Testis (tissue), 3 donors: ENCODE results near the gene PLEKHG5. TPM values are rescaled to one million over a fixed set of nuclear protein-coding genes. Genes with fewer than 3 reads are reported as not detected.

ENCODE experiments used
- DNase-seq: peaks from one replicate; pipeline ENCODE4 v3.0.0-alpha.2; 2019
- H3K27ac ChIP-seq, 2 donors: fragments of 200-600 bp; sonication (generic); one replicate each; pipeline ENCODE4 v1.5.1; 2019
- H3K27me3 ChIP-seq: fragments of 200-600 bp; sonication (generic); one replicate; pipeline ENCODE4 v1.5.1; 2019
- H3K36me3 ChIP-seq: fragments of 200-600 bp; sonication (generic); one replicate; pipeline ENCODE4 v1.5.1; 2017; ENCODE audit warnings: low read depth; ENCODE audit errors: missing control alignments
- H3K4me1 ChIP-seq: fragments of 200-600 bp; sonication (generic); one replicate; pipeline ENCODE4 v1.5.1; 2019
- H3K4me3 ChIP-seq, 2 donors: fragments of 200-600 bp; sonication (generic); one replicate each; pipeline ENCODE4 v1.5.1; 2017 to 2019
- H3K9me3 ChIP-seq: fragments of 200-600 bp; sonication (generic); one replicate; pipeline ENCODE4 v1.5.1; 2017
- POLR2A ChIP-seq: fragments of 450-650 bp; IDR thresholded peaks from one replicate; pipeline ENCODE4 v1.6.1; 2017; ENCODE audit warnings: antibody characterized with exemption, mild to moderate bottlenecking, moderate library complexity
- WGBS, 2 donors: methylation state at CpG; one replicate each; pipeline ENCODE4 v1.1.5; 2018; 5-methylcytosine and 5-hydroxymethylcytosine counted together
- intact Hi-C: fragments of 100-400 bp; cut with DNase I; formaldehyde crosslinking; loops from one replicate; pipeline ENCODE4 v1.15.1; 2023; ENCODE audit warnings: low total_unique reads
- polyA plus RNA-seq: library from polyadenylated mRNA; stranded (reverse); fragments of 350-450 nt; fragmentation: Illumina TruSeq; extraction: RNeasy Lipid Tissue Mini Kit (QIAGEN cat#74804); gene quantifications from one replicate; pipeline ENCODE4 v1.2.3, GENCODE V29; 2014; ENCODE audit warnings: low read depth, low replicate concordance; ENCODE audit not compliant: insufficient read depth
- total RNA-seq, 2 donors: library from RNA; depleted of rRNA; stranded (reverse); fragments of >200 nt; gene quantifications; one replicate each; pipeline ENCODE4 v1.2.3, GENCODE V29; 2016
- TF ChIP-seq, protein P1 (sequence below), 3 experiments: fragments of 450-650 bp in 2 of 3; fragments of 200-600 bp in 1 of 3; sonication (generic) in 1 of 3; IDR thresholded peaks; one replicate each; pipeline ENCODE4 v1.5.1; 2016 to 2019; ENCODE audit warnings: antibody characterized with exemption in 3 of 3, mild to moderate bottlenecking in 2 of 3, moderate library complexity in 1 of 3

The PLEKHG5 gene
- total and polyA plus RNA-seq, 3 donors from 2014 or later = 8.1 to 16.4 (median 13.7) TPM

GRCh38 chr1:6464514-6464836 is 27.0 kb downstream of the PLEKHG5 start:
- H3K27me3 ChIP-seq = no peaks in the 10 kb centered on the region
- no peak for TF ChIP-seq POLR2A
- TF ChIP-seq, protein P1, sequence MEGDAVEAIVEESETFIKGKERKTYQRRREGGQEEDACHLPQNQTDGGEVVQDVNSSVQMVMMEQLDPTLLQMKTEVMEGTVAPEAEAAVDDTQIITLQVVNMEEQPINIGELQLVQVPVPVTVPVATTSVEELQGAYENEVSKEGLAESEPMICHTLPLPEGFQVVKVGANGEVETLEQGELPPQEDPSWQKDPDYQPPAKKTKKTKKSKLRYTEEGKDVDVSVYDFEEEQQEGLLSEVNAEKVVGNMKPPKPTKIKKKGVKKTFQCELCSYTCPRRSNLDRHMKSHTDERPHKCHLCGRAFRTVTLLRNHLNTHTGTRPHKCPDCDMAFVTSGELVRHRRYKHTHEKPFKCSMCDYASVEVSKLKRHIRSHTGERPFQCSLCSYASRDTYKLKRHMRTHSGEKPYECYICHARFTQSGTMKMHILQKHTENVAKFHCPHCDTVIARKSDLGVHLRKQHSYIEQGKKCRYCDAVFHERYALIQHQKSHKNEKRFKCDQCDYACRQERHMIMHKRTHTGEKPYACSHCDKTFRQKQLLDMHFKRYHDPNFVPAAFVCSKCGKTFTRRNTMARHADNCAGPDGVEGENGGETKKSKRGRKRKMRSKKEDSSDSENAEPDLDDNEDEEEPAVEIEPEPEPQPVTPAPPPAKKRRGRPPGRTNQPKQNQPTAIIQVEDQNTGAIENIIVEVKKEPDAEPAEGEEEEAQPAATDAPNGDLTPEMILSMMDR (IDR thresholded peaks at IDR 0.05) = no peak
- no peaks in the 10 kb centered on the region for H3K9me3 ChIP-seq
- H3K27ac ChIP-seq = no peak overlapping the region
- no peak for DNase-seq
- no peaks in the 10 kb centered on the region for H3K36me3 ChIP-seq
- H3K4me1 ChIP-seq = no peaks in the 10 kb centered on the region
- H3K4me3 ChIP-seq = no peak overlapping the region
- intact Hi-C loops = no loop called here
- 95 to 96% methylated on average over 4 to 7 of the region's 7 CpGs for WGBS, 2 donors

GRCh38 chr1:6463120-6463412 is 28.4 kb downstream of the PLEKHG5 start:
- intact Hi-C loops = no loop called here
- Histone ChIP-seq H3K27me3 (no peaks in the 10 kb centered on the region), H3K4me3 (no peak overlapping the region), H3K4me1 (no peaks in the 10 kb centered on the region), H3K27ac (no peak overlapping the region), H3K9me3 (no peaks in the 10 kb centered on the region), H3K36me3 (no peaks in the 10 kb centered on the region)
- DNase-seq = no peak
- TF ChIP-seq, protein P1 (IDR thresholded peaks at IDR 0.05) = no peak
- no peak for TF ChIP-seq POLR2A
- WGBS, 2 donors = 75 to 80% methylated on average over 1 of the region's 1 CpG

- Histone ChIP-seq H3K27ac (no peak overlapping the region), H3K36me3 (no peaks in the 10 kb centered on the region), H3K27me3 (no peaks in the 10 kb centered on the region), H3K9me3 (no peaks in the 10 kb centered on the region), H3K4me3 (no peak overlapping the region), H3K4me1 (no peaks in the 10 kb centered on the region)
- no peak for DNase-seq
- no peak for TF ChIP-seq POLR2A
- TF ChIP-seq, protein P1 (IDR thresholded peaks at IDR 0.05) = no peak
- intact Hi-C loops = no loop called here
- WGBS, 2 donors = 72 to 86% methylated on average over 8 to 13 of the region's 13 CpGs
Measured at GRCh38 chr1:6462412-6463119, 28.9 kb downstream of the PLEKHG5 start.

DNA sequence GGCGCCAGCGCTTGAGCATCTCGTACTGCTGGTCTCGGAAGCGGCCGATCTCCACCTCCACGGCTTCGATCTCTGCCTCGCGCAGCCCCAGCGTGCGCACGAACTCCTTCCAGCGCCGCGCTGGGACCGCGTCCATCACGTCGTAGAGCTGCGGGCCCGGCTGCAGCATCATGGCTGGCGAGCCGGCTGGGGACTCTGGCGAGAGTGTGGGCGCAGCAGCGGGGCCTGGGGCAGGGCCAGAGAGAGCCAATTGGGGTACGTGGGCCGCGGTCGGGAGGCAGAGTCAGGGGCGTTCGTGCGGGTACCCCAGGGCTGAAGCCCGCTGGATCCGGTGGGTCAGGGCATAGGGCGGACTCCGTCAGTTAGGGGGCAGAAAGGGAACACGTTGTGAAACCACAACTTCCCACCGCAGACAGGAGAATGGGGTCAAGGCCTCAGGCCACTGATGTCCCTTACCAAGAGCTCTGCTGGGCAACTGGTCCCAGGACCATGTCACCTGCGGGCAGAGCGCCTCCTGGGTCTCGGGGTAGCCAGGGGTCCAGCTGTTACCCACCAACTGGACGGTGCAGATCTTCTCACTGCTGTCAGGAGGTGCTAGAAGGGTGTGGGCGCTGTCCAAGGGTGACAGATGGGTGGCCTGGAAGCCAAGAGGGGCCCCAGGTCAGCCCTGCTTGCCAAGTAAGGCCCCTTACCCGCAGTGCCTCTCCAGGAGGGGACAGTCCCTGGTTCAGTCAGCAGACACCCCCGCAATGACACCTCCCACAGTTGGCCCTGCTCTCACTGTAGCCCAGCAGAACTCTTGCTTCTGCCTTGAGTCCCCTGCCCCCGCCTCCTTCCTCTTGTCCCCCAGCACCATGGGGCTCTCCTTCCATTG is 29.7 kb downstream of the PLEKHG5 start:
- H3K4me1 ChIP-seq = no peaks in the 10 kb centered on the region
- no peaks in the 10 kb centered on the region for H3K9me3 ChIP-seq
- H3K27me3 ChIP-seq = no peaks in the 10 kb centered on the region
- WGBS, 2 donors = 70 to 79% methylated on average over 22 to 48 of the region's 48 CpGs
- no peak for TF ChIP-seq POLR2A
- TF ChIP-seq, protein P1 (IDR thresholded peaks at IDR 0.05) = no peak
- H3K4me3 ChIP-seq = no peak overlapping the region
- no peak overlapping the region for H3K27ac ChIP-seq
- H3K36me3 ChIP-seq = no peaks in the 10 kb centered on the region
- intact Hi-C loops = no loop called here
- no peak for DNase-seq
